ENCODE results near the gene PATL2. TPM values are rescaled to one million over a fixed set of nuclear protein-coding genes. Genes with fewer than 3 reads are reported as not detected.

The PATL2 gene
- total and polyA plus RNA-seq, 2 donors (not counting 3 experiments of a cell fraction or from before 2014, with no cell fraction given), result 0.18 TPM; not detected in 1

- Histone ChIP-seq H3K4me1 (ENCODE audit: control insufficient read depth, extremely low read depth, insufficient read depth, low read length) (peaks cover 9% of the 10 kb centered on the region), H3K4me3 (replicated peaks in 1 of 3; ENCODE audit: insufficient read depth in 1 of 3, low read depth in 1 of 3, low read length in 3 of 3) (peak overlapping the region; percentile 76 to 95 (median 86)), H3K4me2 (ENCODE audit: insufficient read depth, low read length) (peak overlapping the region; percentile 98), H3K27me3 (ENCODE audit: control insufficient read depth in 2 of 2, insufficient read depth in 2 of 2, low read length in 2 of 2) (no peaks in the 10 kb centered on the region), H3K36me3 (ENCODE audit: control insufficient read depth in 2 of 2, extremely low read depth in 1 of 2, insufficient read depth in 2 of 2, low read length in 2 of 2) (no peaks in the 10 kb centered on the region), H3K79me2 (ENCODE audit: control insufficient read depth, insufficient read depth, low read length) (peaks cover 4% of the 10 kb centered on the region), H3K27ac (ENCODE audit: insufficient read depth, low read depth, low read length) (peak overlapping the region; percentile 73), H2AFZ (ENCODE audit: low read depth, low read length) (peak overlapping the region; percentile 79), H4K20me1 (replicated peaks; ENCODE audit: control insufficient read depth, extremely low read depth, insufficient read depth, low read length) (no peaks in the 10 kb centered on the region), H3K9ac (replicated peaks; ENCODE audit: extremely low read depth, insufficient read depth, low read length) (peak overlapping the region; percentile 86), H3K9me3 (replicated peaks; ENCODE audit: control insufficient read depth, insufficient read depth, low read length) (no peaks in the 10 kb centered on the region), H3K9me1 (replicated peaks; ENCODE audit: control insufficient read depth, extremely low read depth, insufficient read depth, low read length) (no peaks in the 10 kb centered on the region)
- DNase-seq (ENCODE audit: low read depth, low spot score) (no peak), FAIRE-seq (peak; percentile 55)
- intact Hi-C loops (cut with micrococcal nuclease) (loop anchor here (1.0 to 10.0 kb wide), 7 partner anchors 49 to 375 kb away; partner anchors contain the start of genes B2M and PATL2), dilution Hi-C loops (cut with MboI; ENCODE audit: extremely low pct_ligation_motif_present, low sequenced_read_pairs) (no loop called here)
- TF ChIP-seq MAX (IDR thresholded peaks at IDR 0.05; ENCODE audit: insufficient read depth, insufficient read length) (no peak), POLR2AphosphoS5 (IDR thresholded peaks at IDR 0.05; ENCODE audit: insufficient read depth, low read depth, low read length) (no peak), POLR2A (IDR thresholded peaks at IDR 0.05; ENCODE audit: low read depth, low read length) (peak; percentile 56), FOS (IDR thresholded peaks at IDR 0.05; ENCODE audit: borderline replicate concordance, insufficient read depth, low read length) (no peak), MYC (IDR thresholded peaks at IDR 0.05; ENCODE audit: low read depth, low read length) (no peak), GATA2 (IDR thresholded peaks at IDR 0.05; ENCODE audit: insufficient read depth, insufficient read length, low read depth, low read length) (no peak)
- BruUV-seq (replicated peaks), result TSS peak; percentile 61
- ChIA-PET CTCF (interaction anchor here (0.9 to 3.3 kb wide), 22 partner anchors 8 to 455 kb away, joined by 3 to 83 read pairs (median 6); partner anchors contain the start of genes B2M, PATL2 and TRIM69), POLR2A (interaction anchor here (0.7 to 2.3 kb wide), 6 partner anchors 8 to 496 kb away, joined by 4 to 22 read pairs (median 6); partner anchors contain the start of genes B2M and PATL2)
These were observed 48.4 kb downstream of the PATL2 start for GRCh38 chr15:44662478-44663409.
